Smooth muscle cell of the pulmonary artery (primary cell): Measurements from ENCODE around the gene PQBP1. TPM values are rescaled to one million over a fixed set of nuclear protein-coding genes. Genes with fewer than 3 reads are reported as not detected.

ENCODE experiments used
- total RNA-seq: library from RNA; depleted of rRNA; stranded (reverse); fragments of >200 nt; gene quantifications from 2 replicates; pipeline ENCODE4 v1.2.3, GENCODE V29; 2014

The PQBP1 gene, protein sequence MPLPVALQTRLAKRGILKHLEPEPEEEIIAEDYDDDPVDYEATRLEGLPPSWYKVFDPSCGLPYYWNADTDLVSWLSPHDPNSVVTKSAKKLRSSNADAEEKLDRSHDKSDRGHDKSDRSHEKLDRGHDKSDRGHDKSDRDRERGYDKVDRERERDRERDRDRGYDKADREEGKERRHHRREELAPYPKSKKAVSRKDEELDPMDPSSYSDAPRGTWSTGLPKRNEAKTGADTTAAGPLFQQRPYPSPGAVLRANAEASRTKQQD
- total RNA-seq = 33.8 and 36.0 TPM in 2 replicates

GRCh38 chrX:48897625-48898306, at the start of gene PQBP1, which contains the start of gene TIMM17B:
Gene PQBP1 (plus strand): TSS chrX:48897930. CDS start chrX:48898510, 580 bp downstream.
Gene TIMM17B (minus strand): TSS chrX:48897768. CDS start chrX:48897749, 19 bp downstream.

GRCh38 chrX:48911412-48912182, 13.9 kb downstream of the PQBP1 start, which contains the start of gene SLC35A2:
Gene SLC35A2 (minus strand): TSS chrX:48911646. CDS start chrX:48911636, 10 bp downstream.

GRCh38 chrX:48918643-48919340, 21.1 kb downstream of the PQBP1 start, which contains the start of gene PIM2:
Gene PIM2 (minus strand): TSS chrX:48919024. CDS start chrX:48918834, 190 bp downstream.

Other genes starting within 250 kb of the PQBP1 start
- gene WAS, start 214.1 kb upstream of the PQBP1 start, total RNA-seq = 0.13 TPM in 2 replicates
- gene SUV39H1, start 201.2 kb upstream of the PQBP1 start, total RNA-seq = 2.3 and 2.9 TPM in 2 replicates
- gene GLOD5, start 136.2 kb upstream of the PQBP1 start, total RNA-seq = not detected in 2 replicates
- not detected in 2 replicates for gene GATA1, start 111.3 kb upstream of the PQBP1 start, total RNA-seq
- 39.1 and 42.2 TPM in 2 replicates for gene HDAC6, start 95.9 kb upstream of the PQBP1 start, total RNA-seq
- 0.13 TPM in 1 of 2 replicates, not detected in the other for gene ERAS, start 71.4 kb upstream of the PQBP1 start, total RNA-seq
- gene PCSK1N, start 62.3 kb upstream of the PQBP1 start, total RNA-seq = 0.46 and 10.7 TPM in 2 replicates
- 18.1 and 20.5 TPM in 2 replicates for gene TIMM17B, start 162 bp upstream of the PQBP1 start, total RNA-seq
- gene SLC35A2, start 13.7 kb downstream of the PQBP1 start, total RNA-seq = 18.2 and 19.7 TPM in 2 replicates
- gene PIM2, start 21.1 kb downstream of the PQBP1 start, total RNA-seq = 4.7 and 9.1 TPM in 2 replicates
- 40.3 and 40.5 TPM in 2 replicates for gene OTUD5, start 59.7 kb downstream of the PQBP1 start, total RNA-seq
- 2.3 and 2.8 TPM in 2 replicates for gene KCND1, start 73.9 kb downstream of the PQBP1 start, total RNA-seq
- gene GRIPAP1, start 104.3 kb downstream of the PQBP1 start, total RNA-seq = 22.3 and 24.3 TPM in 2 replicates
- gene TFE3, start 145.4 kb downstream of the PQBP1 start, total RNA-seq = 51.7 and 53.5 TPM in 2 replicates
- 0.98 and 1.3 TPM in 2 replicates for gene CCDC120, start 161.1 kb downstream of the PQBP1 start, total RNA-seq
- gene PRAF2, start 176.1 kb downstream of the PQBP1 start, total RNA-seq = 28.1 and 28.6 TPM in 2 replicates
- 42.9 and 44.4 TPM in 2 replicates for gene WDR45, start 182.0 kb downstream of the PQBP1 start, total RNA-seq
- gene GPKOW, start 225.8 kb downstream of the PQBP1 start, total RNA-seq = 18.2 and 18.9 TPM in 2 replicates